H1 (cell line): Measurements from ENCODE around the gene FREM1.

ENCODE experiments used
- MAFK ChIP-seq: IDR thresholded peaks from 2 replicates; pipeline ENCODE4 v1.6.1; 2012; ENCODE audit warnings: low read depth, mild to moderate bottlenecking, improper control_type of control experiment, low read length
- USF2 ChIP-seq: IDR thresholded peaks from 2 replicates; pipeline ENCODE4 v1.6.1; 2011; ENCODE audit warnings: low read length, improper control_type of control experiment

GRCh38 chr9:14748373-14748772 is 161.9 kb downstream of the FREM1 start:
- TF ChIP-seq MAFK, result no peak
- no peak for TF ChIP-seq USF2
